ENCODE measurements around the gene EVI5L.
"Not testable (repeated sequence)": the region's sequence is repeated elsewhere in the genome, so short reads cannot be mapped to it uniquely, and the experiment has no call there.

EVI5L gene

GRCh38 chr19:7874897-7875273 is 44.9 kb downstream of the EVI5L start:
- no peak for DNase-seq

DNA sequence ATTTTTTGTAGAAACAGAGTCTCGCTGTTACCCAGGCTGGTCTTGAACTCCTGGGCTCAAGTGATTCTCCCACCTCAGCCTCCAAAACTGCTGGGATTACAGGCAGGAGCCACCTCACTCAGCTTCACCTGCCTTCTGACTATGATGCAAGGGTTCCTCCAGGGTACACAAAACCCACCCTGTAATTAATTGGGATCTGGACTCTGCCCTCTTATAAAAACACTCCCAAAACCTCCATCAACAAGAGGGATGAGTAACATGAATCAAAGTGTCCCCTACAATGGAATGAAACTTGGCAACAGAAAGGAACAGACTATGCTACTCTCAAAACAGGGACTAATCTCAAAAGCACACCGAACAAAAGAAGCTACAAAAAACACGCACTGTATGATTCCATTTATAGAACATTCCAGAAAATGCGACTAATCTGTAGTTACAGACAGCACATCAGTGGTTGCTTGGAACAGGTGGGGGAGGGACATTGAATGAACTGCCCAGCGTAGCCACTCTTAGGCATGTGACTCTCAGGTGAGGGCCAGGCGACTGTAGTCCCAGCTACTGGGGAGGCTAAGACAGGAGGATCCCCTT is 47.3 kb downstream of the EVI5L start:
- DNase-seq = no peak

GRCh38 chr19:7879111-7879807 is 49.2 kb downstream of the EVI5L start:
- DNase-seq = no peak

- DNase-seq = no peak
Observed at GRCh38 chr19:7879836-7880235, 49.8 kb downstream of the EVI5L start.

- DNase-seq = no peak
Observed at GRCh38 chr19:7881910-7882309, 51.9 kb downstream of the EVI5L start.

GRCh38 chr19:7883105-7883504 is 53.1 kb downstream of the EVI5L start:
- no peak for DNase-seq

DNA sequence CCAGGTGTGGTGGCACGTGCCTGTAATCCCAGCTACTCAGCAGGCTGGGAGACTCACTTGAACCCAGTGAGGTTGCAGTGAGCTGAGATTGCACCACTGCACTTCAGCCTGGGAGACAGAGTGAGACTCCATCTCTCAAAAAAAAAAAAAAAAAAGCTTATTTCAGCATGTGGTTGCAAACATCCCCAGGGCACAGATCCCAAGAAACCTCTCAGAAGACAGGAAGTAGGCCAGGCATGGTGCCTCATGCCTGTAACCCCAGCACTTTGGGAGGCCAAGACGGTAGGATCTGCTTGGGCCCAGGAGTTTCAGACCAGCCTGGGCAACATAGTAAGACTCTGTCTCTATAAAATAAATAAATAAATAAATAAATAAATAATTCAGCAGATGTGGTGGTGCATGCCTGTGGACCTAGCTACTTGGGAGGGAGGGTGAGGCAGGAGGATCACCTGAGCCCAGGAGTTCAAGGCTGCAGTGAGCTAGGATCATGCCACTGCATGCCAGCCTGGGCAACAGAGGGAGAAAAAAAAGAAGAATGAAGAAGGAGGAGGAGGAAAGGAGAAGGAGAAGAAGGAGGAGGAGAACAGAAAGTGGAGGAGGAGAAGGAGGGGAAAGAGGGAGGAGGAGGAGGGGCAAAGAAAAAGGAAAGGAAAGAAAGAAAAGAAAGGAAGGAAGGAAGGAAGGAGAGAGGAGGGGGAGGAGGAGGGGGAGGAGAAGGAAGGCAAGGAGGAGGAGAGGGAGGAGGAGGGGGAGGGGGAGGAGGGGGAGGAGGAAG is 54.0 kb downstream of the EVI5L start:
- DNase-seq = no peak

DNA sequence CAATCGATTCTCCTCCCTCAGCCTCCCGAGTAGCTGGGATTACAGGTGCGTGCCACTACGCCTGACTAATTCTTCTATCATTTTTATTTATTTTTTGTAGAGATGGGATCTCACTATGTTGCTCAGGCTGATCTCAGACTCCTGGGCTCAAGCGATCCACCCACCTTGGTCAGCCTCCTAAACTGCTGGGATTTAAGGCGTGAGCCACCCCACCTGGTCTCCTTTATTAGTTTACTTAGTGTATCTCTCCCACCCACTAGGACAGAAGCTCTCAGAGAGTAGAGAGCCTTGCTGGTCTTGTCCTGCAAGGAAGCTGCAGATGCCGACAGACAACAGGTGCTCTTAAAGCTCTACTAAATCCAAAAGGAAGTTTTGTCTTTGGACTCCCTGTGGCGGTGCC is 55.8 kb downstream of the EVI5L start:
- DNase-seq = no peak

DNA sequence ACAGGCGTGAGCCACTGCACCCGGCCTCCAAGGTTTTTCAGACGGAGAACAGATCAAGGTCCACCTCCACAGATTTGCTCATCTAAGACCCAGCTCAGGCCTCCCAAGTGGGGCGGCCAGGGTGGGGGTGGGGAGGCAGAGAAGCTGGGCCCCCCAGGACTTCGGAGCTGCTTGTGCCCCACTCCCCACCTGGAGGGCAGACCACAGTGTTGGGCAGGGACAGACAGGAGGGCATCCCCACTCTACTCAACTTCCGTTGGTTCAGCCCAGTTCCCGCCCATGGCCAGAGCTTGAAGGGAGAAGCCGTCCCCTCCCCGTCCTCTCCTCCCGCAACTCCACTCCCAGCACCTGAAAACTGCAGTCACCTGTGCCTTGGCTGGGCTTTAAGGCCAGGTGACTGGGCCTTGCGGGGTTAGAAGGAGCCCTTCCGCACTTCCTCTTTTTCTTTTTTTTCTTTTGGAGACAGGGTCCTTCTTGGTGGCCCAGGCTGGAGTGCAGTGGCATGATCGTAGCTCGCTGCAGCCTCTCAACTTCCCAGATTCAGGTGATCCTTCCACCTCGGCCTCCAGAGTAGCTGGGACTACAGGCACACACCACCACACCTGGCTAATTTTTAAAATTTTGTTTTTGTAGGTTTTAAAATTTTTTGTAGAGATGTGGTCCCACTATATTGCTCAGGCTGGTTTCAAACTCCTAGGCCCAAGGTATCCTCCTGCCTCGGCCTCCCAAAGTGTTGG is 57.6 kb downstream of the EVI5L start:
- DNase-seq = no peak

- DNase-seq = peak; percentile 14
Observed at GRCh38 chr19:7888145-7888825, 58.3 kb downstream of the EVI5L start, which contains the start of gene LRRC8E. TSS of gene LRRC8E (plus strand) at chr19:7888510. CDS start at chr19:7895604, 7,094 bp downstream.

GRCh38 chr19:7888826-7889217 is 58.8 kb downstream of the EVI5L start:
- no peak for DNase-seq

- not testable (repeated sequence) for DNase-seq
Observed at GRCh38 chr19:7893362-7894101, 63.5 kb downstream of the EVI5L start.

DNA sequence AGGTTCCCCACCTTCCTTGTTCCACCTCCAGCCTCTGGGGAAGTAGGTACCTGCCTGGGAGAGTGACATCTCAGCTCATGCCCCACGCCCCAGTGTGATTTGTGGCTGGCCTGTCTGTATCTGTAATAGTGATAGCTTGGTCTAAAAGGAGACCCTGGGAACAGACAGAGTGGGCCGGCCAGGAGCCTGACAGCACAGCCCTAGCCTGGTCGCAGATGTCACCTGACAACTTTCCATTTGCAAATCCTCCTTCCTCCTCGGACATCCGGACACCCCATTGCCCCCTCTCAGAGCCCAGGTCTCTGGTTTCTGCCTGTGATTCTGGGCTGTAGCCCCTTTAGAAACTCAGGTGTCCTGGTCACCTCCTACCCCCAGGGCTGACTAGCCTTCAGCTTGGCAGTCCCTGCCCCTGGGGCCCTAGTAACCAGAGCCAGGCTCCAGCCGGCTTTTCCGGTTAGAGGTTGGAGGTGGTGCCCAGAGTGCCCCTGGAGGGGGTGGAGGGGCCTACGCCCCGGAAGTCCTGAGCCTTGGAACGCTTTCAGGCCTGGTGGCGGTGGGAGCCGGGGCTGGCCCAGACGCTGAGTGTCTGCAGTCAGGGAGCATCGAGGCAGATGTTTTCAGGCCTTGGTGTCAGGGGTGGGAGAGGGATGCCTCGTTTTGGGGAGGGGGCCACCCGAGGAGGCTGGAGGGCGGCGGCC is 64.7 kb downstream of the EVI5L start:
- DNase-seq = no peak

DNA sequence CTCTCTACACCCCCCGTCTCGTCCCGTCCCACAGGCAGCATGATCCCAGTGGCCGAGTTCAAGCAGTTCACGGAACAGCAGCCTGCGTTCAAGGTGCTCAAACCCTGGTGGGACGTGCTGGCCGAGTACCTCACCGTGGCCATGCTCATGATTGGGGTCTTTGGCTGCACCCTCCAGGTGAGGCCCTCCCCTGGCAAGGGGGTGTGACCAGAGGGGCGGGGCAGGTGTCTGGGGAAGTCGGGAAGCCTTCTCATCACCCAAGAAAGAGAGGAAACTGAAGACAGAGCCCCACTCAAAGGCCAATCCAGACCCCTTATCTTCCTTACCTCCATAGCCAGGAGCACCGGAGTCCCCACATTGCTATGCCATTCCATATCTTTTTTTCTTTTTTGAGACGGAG is 65.5 kb downstream of the EVI5L start:
- DNase-seq = no peak

- no peak for DNase-seq
Observed at GRCh38 chr19:7897292-7897691, 67.3 kb downstream of the EVI5L start.

DNA sequence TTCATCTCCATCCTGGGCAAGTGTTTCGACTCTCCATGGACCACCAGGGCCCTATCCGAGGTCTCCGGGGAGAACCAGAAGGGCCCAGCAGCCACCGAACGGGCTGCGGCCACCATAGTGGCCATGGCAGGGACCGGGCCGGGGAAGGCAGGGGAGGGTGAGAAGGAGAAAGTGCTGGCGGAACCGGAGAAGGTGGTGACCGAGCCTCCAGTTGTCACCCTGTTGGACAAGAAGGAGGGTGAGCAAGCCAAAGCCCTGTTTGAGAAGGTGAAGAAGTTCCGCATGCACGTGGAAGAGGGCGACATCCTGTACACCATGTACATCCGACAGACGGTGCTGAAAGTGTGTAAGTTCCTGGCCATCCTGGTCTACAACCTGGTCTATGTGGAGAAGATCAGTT is 68.9 kb downstream of the EVI5L start:
- no peak for DNase-seq

DNA sequence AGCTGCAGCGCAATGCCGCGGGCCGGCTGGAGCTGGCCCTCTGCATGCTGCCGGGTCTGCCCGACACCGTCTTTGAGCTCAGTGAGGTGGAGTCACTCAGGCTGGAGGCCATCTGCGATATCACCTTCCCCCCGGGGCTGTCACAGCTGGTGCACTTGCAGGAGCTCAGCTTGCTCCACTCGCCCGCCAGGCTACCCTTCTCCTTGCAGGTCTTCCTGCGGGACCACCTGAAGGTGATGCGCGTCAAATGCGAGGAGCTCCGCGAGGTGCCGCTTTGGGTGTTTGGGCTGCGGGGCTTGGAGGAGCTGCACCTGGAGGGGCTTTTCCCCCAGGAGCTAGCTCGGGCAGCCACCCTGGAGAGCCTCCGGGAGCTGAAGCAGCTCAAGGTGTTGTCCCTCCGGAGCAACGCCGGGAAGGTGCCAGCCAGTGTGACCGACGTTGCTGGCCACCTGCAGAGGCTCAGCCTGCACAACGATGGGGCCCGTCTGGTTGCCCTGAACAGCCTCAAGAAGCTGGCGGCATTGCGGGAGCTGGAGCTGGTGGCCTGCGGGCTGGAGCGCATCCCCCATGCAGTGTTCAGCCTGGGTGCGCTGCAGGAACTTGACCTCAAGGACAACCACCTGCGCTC is 69.8 kb downstream of the EVI5L start:
- DNase-seq = no peak

- no peak for DNase-seq
Observed at GRCh38 chr19:7900401-7900870, 70.4 kb downstream of the EVI5L start.

GRCh38 chr19:7900931-7901330 is 70.9 kb downstream of the EVI5L start:
- no peak for DNase-seq

DNA sequence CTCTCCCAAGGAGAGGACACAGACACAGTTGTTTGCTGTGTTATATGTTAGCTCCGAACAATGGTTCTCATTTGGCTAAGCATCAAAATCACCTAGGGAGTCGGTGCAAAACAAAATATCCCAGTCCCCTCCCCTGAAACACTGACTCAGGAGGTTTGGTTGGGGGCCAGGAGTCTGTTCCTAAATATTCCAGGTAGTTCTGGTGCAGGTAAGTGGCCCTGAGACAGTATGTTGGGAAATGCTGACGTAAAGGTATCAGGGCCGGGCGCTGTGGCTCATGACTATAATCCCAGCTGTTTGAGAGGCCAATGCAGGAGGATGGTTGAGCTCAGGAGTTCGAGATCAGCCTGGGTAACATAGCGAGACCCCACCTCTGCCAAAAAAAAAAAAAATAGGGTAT is 71.3 kb downstream of the EVI5L start:
- no peak for DNase-seq

- no peak for DNase-seq
Observed at GRCh38 chr19:7902796-7903243, 72.8 kb downstream of the EVI5L start.

Data from DMS79 (cell line).